ENCODE data around the gene FSIP2. TPM values are rescaled to one million over a fixed set of nuclear protein-coding genes. Genes with fewer than 3 reads are reported as not detected.

FSIP2 gene
- total and polyA plus RNA-seq, 3 experiments from 2014 or later: not detected

DNA sequence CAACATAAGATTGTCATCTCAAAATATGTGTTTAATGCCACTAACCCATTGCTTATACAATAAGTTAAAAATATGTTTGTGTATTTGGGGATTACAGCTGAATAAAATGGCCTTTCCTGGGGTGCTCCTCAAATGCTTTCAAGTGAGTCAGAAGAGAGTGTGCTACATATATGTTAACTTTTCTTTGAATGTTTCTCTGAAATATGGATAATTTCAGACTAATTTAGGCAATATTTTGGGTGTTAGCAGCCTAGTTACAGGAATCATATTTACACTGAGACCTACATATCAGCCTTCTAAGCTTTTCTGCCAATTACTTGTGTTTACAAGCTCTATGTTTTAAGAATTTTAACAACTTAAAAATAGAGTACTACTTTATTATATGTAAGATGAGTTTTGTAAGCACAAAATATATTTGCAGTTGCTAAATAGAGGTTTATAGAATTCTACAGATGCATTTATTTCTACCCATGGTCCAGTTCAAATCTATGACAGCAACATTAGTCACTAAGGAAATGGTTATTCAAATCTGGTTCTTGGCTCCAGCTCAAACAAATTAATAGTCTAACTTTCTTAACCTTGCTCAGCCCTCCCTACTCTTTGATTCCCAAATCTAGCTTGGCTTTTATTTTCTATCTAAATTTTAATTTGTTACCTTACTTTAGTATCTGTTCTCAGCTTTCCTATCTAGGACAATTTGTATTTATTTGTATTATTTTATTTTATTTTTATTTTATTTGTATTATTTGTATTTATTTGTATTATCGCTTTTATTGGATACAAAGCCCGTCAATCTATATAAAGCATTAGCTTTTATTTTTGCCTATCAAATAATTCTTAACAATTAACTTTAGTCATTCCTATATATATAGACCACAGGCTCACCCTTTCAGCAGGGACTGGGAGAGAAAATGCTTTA is 48.9 kb downstream of the FSIP2 start:
- Mint-ChIP-seq H3K4me3 (no peak overlapping the region), H3K36me3 (no peaks in the 10 kb centered on the region), H3K27me3 (no peaks in the 10 kb centered on the region), H3K4me1 (no peaks in the 10 kb centered on the region), H3K9me3 (peaks cover 3 to 13% (median 5%) of the 10 kb centered on the region in 5 donors), H3K27ac (no peak overlapping the region)
- ChIA-PET CTCF (no interaction called here), POLR2A (no interaction called here)
- H3K27ac ChIP-seq (ENCODE audit: low read depth, low read length): no peak overlapping the region
- no peaks in the 10 kb centered on the region for H3K36me3 ChIP-seq (ENCODE audit: insufficient read depth, low read length)
- H3K4me3 ChIP-seq (ENCODE audit: low read length): no peak overlapping the region
- H3K9me3 ChIP-seq (ENCODE audit: low read length): no peaks in the 10 kb centered on the region
- H3K4me1 ChIP-seq (ENCODE audit: insufficient read depth, low read length): no peaks in the 10 kb centered on the region
- H3K27me3 ChIP-seq (ENCODE audit: insufficient read depth, low read length, poor library complexity, severe bottlenecking): no peaks in the 10 kb centered on the region
- no peak for DNase-seq

GRCh38 chr2:185790361-185790760 is 51.8 kb downstream of the FSIP2 start:
- no peak overlapping the region for H3K4me3 Mint-ChIP-seq

DNA sequence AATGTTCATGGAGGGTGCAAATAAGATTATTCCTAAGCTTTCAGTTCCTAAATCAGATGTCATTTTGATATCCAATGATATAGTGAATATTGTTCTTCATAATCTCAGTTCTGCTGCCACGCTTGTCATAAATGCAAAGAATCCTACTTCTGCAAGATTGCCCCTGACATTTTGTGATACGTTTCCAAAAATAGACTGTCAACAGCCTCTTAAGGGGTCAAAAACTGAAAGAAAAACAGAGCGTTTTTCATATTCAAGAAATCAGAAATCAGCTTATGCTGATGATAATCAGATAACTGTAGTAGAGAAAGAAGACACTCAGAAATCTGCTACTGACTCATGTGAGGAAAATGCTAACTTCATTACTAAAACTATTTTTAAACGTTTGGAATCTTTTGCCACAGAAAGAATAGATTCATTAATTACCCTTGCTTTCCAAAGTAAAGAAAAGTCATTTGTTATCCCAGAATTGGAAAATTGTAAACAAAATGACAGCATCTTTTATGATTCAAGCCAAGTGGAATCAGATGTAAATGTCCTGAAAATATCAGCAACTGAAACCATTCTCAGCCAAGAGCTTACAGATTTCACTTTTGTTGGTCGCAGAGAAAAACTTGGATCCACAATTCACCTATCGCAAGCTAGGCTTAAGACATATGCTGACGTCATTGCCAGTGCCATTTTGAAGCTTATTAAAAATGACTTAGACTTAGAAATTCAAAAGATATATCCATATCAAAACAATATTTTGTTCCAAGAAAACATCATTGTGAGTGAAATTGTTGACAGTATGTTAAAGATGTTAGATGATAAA is 55.1 kb downstream of the FSIP2 start:
- DNase-seq: no peak
- POLR2A ChIA-PET: no interaction called here
- CTCF ChIA-PET: no interaction called here

More at GRCh38 chr2:185790361-185790760, 51.8 kb downstream of the FSIP2 start:
- Histone ChIP-seq H3K4me3 (ENCODE audit: low read length) (no peak overlapping the region), H3K27ac (ENCODE audit: low read depth, low read length) (no peak overlapping the region), H3K9me3 (ENCODE audit: low read length) (no peaks in the 10 kb centered on the region), H3K36me3 (ENCODE audit: insufficient read depth, low read length) (no peaks in the 10 kb centered on the region), H3K27me3 (ENCODE audit: insufficient read depth, low read length, poor library complexity, severe bottlenecking) (no peaks in the 10 kb centered on the region), H3K4me1 (ENCODE audit: insufficient read depth, low read length) (no peaks in the 10 kb centered on the region)
- no peaks in the 10 kb centered on the region for H3K36me3 Mint-ChIP-seq
- ChIA-PET CTCF (no interaction called here), POLR2A (no interaction called here)
- H3K27ac Mint-ChIP-seq: no peak overlapping the region
- DNase-seq: no peak
- peaks cover 3 to 13% (median 9%) of the 10 kb centered on the region in 5 donors for H3K9me3 Mint-ChIP-seq
- H3K27me3 Mint-ChIP-seq: no peaks in the 10 kb centered on the region
- no peaks in the 10 kb centered on the region for H3K4me1 Mint-ChIP-seq

DNA sequence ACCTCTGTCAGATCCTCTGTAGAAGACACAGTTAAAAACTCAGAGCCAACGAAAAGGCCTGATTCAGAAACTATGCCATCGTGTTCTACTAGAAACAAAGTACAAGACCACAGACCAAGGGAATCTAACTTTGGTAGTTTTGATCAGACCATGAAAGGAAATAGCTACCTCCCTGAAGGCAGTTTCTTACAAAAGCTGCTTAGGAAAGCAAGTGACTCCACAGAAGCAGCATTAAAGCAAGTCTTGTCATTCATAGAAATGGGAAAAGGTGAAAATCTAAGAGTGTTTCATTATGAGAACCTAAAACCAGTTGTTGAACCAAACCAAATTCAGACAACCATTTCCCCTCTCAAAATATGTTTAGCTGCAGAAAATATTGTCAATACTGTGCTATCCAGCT is 58.2 kb downstream of the FSIP2 start:
- Mint-ChIP-seq H3K4me1 (no peaks in the 10 kb centered on the region), H3K4me3 (no peak overlapping the region), H3K27ac (no peak overlapping the region), H3K27me3 (no peaks in the 10 kb centered on the region), H3K9me3 (peaks cover 3 to 24% (median 9%) of the 10 kb centered on the region in 5 donors), H3K36me3 (no peaks in the 10 kb centered on the region)
- no peaks in the 10 kb centered on the region for H3K4me1 ChIP-seq (ENCODE audit: insufficient read depth, low read length)
- H3K36me3 ChIP-seq (ENCODE audit: insufficient read depth, low read length): no peaks in the 10 kb centered on the region
- POLR2A ChIA-PET: no interaction called here
- no peaks in the 10 kb centered on the region for H3K9me3 ChIP-seq (ENCODE audit: low read length)
- CTCF ChIA-PET: no interaction called here
- H3K27me3 ChIP-seq (ENCODE audit: insufficient read depth, low read length, poor library complexity, severe bottlenecking): no peaks in the 10 kb centered on the region
- H3K27ac ChIP-seq (ENCODE audit: low read depth, low read length): no peak overlapping the region
- no peak for DNase-seq
- H3K4me3 ChIP-seq (ENCODE audit: low read length): no peak overlapping the region

More for the DNA sequence above, 55.1 kb downstream of the FSIP2 start:
- Mint-ChIP-seq H3K27me3 (no peaks in the 10 kb centered on the region), H3K27ac (no peak overlapping the region), H3K9me3 (peaks cover 3 to 17% (median 9%) of the 10 kb centered on the region in 5 donors), H3K4me3 (no peak overlapping the region), H3K4me1 (no peaks in the 10 kb centered on the region), H3K36me3 (no peaks in the 10 kb centered on the region)
- H3K4me1 ChIP-seq (ENCODE audit: insufficient read depth, low read length): no peaks in the 10 kb centered on the region
- no peaks in the 10 kb centered on the region for H3K27me3 ChIP-seq (ENCODE audit: insufficient read depth, low read length, poor library complexity, severe bottlenecking)
- H3K36me3 ChIP-seq (ENCODE audit: insufficient read depth, low read length): no peaks in the 10 kb centered on the region
- no peak overlapping the region for H3K4me3 ChIP-seq (ENCODE audit: low read length)
- no peak overlapping the region for H3K27ac ChIP-seq (ENCODE audit: low read depth, low read length)
- no peaks in the 10 kb centered on the region for H3K9me3 ChIP-seq (ENCODE audit: low read length)

DNA sequence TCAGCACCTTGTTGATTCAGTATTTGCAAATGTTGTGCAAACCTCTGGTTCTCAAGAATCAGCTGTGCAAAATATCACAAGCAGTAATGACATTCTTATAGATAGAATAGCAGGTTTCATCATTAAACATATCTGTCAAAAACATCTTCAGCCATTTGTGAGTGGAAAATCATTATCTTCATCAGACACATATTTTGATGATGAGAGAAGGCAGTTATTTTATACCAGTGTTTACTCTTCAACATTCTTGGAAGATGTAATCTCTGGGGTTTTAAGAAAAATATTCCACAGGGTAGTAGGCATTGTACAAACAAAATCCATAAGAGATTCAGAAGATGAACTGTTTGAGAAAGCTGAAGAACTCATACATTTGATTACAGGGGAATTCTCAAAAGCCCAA is 64.3 kb downstream of the FSIP2 start:
- Mint-ChIP-seq H3K4me3 (no peak overlapping the region), H3K36me3 (peaks cover 0 to 4% (median 3%) of the 10 kb centered on the region in 3 donors), H3K9me3 (peaks cover 0 to 19% (median 4%) of the 10 kb centered on the region in 5 donors), H3K27me3 (no peaks in the 10 kb centered on the region), H3K4me1 (no peaks in the 10 kb centered on the region), H3K27ac (no peak overlapping the region)
- no peaks in the 10 kb centered on the region for H3K36me3 ChIP-seq (ENCODE audit: insufficient read depth, low read length)
- DNase-seq: no peak
- H3K4me3 ChIP-seq (ENCODE audit: low read length): no peak overlapping the region
- CTCF ChIA-PET: no interaction called here
- no peaks in the 10 kb centered on the region for H3K4me1 ChIP-seq (ENCODE audit: insufficient read depth, low read length)
- H3K27me3 ChIP-seq (ENCODE audit: insufficient read depth, low read length, poor library complexity, severe bottlenecking): no peaks in the 10 kb centered on the region
- POLR2A ChIA-PET: no interaction called here
- H3K27ac ChIP-seq (ENCODE audit: low read depth, low read length): no peak overlapping the region
- no peaks in the 10 kb centered on the region for H3K9me3 ChIP-seq (ENCODE audit: low read length)

- Histone ChIP-seq H3K36me3 (ENCODE audit: insufficient read depth, low read length) (no peaks in the 10 kb centered on the region), H3K9me3 (ENCODE audit: low read length) (no peaks in the 10 kb centered on the region), H3K27me3 (ENCODE audit: insufficient read depth, low read length, poor library complexity, severe bottlenecking) (no peaks in the 10 kb centered on the region), H3K4me3 (ENCODE audit: low read length) (no peak overlapping the region), H3K27ac (ENCODE audit: low read depth, low read length) (no peak overlapping the region), H3K4me1 (ENCODE audit: insufficient read depth, low read length) (no peaks in the 10 kb centered on the region)
- no peak for DNase-seq
- no peaks in the 10 kb centered on the region for H3K27me3 Mint-ChIP-seq
- peaks cover 0 to 4% (median 3%) of the 10 kb centered on the region in 3 donors for H3K36me3 Mint-ChIP-seq
- POLR2A ChIA-PET: no interaction called here
- CTCF ChIA-PET: no interaction called here
- no peaks in the 10 kb centered on the region for H3K4me1 Mint-ChIP-seq
- peaks cover 0 to 24% (median 10%) of the 10 kb centered on the region in 5 donors for H3K9me3 Mint-ChIP-seq
- no peak overlapping the region for H3K4me3 Mint-ChIP-seq
- no peak overlapping the region for H3K27ac Mint-ChIP-seq
These were observed 68.2 kb downstream of the FSIP2 start for GRCh38 chr2:185806783-185807182.

DNA sequence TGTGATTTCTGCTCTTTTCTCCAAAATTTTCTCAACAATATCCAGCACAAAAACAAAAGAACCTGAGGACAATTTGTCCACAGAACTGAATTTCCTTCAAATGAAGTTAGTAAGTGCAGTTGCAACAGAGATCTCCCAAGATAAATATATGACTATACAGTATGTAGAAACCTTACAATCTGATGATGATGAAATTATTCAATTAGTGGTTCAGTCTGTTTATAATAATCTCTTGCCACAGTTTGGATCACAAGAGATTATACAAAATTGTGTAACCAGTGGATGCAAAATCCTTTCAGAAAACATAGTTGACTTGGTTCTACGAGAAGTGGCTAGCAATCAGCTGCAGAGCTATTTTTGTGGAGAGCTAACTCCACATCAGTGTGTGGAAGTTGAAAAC is 68.7 kb downstream of the FSIP2 start:
- no peak for DNase-seq
- Histone ChIP-seq H3K4me3 (ENCODE audit: low read length) (no peak overlapping the region), H3K9me3 (ENCODE audit: low read length) (no peaks in the 10 kb centered on the region), H3K27me3 (ENCODE audit: insufficient read depth, low read length, poor library complexity, severe bottlenecking) (no peaks in the 10 kb centered on the region), H3K36me3 (ENCODE audit: insufficient read depth, low read length) (no peaks in the 10 kb centered on the region), H3K27ac (ENCODE audit: low read depth, low read length) (no peak overlapping the region), H3K4me1 (ENCODE audit: insufficient read depth, low read length) (no peaks in the 10 kb centered on the region)
- Mint-ChIP-seq H3K9me3 (peaks cover 0 to 26% (median 10%) of the 10 kb centered on the region in 5 donors), H3K27ac (no peak overlapping the region), H3K4me1 (no peaks in the 10 kb centered on the region), H3K36me3 (peaks cover 0 to 4% (median 3%) of the 10 kb centered on the region in 3 donors), H3K4me3 (no peak overlapping the region), H3K27me3 (no peaks in the 10 kb centered on the region)
- ChIA-PET CTCF (no interaction called here), POLR2A (no interaction called here)

- no peaks in the 10 kb centered on the region for H3K9me3 ChIP-seq (ENCODE audit: low read length)
- Mint-ChIP-seq H3K4me1 (no peaks in the 10 kb centered on the region), H3K4me3 (no peak overlapping the region), H3K27me3 (no peaks in the 10 kb centered on the region), H3K27ac (no peak overlapping the region), H3K9me3 (peaks cover 11 to 40% (median 14%) of the 10 kb centered on the region in 5 donors), H3K36me3 (peaks cover 0 to 11% (median 0%) of the 10 kb centered on the region in 3 donors)
- ChIA-PET POLR2A (no interaction called here), CTCF (no interaction called here)
- H3K4me3 ChIP-seq (ENCODE audit: low read length): no peak overlapping the region
- H3K27me3 ChIP-seq (ENCODE audit: insufficient read depth, low read length, poor library complexity, severe bottlenecking): no peaks in the 10 kb centered on the region
- H3K27ac ChIP-seq (ENCODE audit: low read depth, low read length): no peak overlapping the region
- H3K4me1 ChIP-seq (ENCODE audit: insufficient read depth, low read length): no peaks in the 10 kb centered on the region
- H3K36me3 ChIP-seq (ENCODE audit: insufficient read depth, low read length): no peaks in the 10 kb centered on the region
- no peak for DNase-seq
These were observed 73.0 kb downstream of the FSIP2 start for GRCh38 chr2:185811580-185811979.

Data from CD8-positive, alpha-beta memory T cell (primary cell).